ENCODE results near the gene CHN2.

The CHN2 gene

DNA sequence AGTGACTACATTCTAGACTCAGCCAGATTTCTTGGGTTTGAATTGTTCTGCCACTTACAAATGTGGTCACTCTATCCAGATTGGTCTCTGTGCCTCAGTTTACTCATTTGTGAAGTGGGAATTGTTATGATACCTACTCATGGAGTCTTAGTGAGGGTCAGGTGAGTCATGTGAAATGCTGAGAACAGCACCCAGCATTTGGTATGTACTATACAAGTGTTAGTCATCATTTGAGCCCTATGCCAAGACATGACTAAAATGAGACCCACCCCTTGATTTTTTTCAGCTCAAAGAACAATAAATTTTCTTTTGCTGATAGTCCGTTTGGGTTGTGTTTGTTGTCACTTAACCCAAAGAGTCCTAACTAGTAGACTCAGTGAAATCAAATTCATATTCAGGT lies 92.8 kb downstream of the CHN2 start:
- no peak for DNase-seq

DNA sequence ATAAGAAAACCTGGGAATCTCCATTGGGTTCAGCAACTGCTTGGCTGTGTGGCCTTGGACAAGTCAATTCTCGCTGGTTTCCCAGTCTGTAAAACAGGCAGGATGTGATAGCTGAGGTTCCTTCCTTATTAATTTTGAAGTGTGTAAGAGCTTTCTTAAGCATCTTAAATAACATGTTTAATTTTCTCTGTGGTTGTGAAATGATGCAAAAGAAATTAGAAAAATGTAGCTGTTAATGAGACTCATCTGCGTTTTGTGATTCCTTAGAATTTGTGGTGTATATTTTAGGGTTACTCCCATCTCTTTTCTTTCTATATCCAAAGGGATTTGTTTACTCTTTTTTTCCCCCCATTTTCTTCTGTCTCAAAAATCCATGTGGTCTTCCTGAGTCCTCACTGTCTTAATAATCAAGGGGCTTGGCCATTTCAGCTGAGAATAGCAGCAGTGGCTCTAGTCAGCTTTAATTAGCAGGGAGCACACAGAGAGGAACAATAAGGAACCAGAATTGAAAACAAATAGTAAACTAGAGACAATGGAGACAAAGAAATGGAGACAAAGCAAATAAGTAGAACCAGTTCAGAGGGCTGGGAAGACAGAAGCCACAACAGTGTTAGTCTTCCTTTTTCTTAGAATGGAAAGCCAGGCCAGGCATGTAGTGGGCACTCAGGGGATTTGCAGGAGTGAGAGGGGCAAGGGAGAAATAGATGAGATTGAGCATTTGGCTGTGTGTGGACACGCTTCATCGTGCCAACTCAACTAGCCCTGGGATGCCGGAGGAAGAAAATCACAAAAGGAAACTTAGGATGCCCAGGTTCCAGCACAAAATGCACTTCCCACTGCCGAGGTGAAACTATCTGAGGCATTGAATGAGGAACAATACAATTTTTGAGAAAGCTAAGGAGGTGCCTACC lies 93.9 kb downstream of the CHN2 start:
- no peak for DNase-seq

DNA sequence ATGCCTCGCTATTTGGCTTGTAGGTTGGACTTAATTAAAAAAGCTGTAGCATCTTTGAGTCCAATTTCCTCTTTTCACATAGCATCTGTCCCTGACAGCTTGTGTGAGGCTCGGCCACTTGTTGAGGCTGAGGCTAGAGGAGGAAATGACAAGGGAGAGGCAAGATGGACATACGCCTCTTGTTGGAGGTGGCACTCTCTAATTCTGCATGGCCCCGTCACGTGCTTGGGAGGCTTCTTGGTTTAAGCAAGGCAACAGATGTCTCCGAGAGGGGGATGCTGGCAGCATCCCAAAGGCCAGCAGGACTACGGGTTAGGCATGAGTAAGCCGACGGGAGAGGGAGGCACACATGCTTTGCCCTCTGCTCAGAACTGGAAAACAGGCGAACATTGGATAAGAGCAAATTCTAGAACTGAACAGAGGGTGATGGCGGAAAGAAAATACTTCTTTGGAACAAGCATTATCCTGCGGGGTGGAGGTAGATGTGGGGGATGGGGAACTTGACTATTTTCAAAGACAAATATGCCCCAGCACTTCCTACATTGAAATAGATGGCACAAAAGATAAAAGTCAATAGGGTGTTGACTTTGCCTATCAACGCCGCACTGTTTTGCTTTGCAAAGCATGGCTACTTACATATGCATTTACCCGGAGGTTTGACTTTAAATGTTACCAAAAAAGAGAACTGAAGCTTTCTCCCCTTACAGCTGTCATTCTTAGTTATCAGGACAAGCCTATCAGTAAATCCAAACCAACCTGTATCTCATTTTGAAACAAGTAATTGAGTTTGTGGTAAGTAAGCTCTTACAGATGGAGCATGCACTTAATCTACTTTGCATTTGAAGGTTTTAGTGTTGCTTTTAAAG lies 94.8 kb downstream of the CHN2 start:
- peak; percentile 67 for DNase-seq

DNA sequence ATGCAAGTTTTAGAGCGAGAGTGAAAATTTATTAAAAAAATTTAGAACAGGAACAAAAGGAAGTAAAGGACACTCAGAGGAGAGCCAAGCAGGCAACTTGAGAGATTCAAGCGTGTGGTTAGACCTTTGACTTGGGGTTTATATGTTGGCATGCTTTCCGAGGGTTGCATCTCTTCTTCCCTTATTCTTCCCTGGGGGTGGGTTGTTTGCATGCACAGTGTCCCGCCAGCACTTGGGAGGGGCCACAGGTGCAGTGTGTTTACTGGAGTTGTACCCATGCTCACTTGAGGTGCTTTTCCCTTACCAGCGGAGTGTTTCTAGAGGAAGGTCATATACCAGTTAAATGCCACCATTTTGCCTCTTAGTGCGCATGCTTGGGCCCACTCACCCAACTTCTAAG lies 96.3 kb downstream of the CHN2 start:
- DNase-seq: no peak

DNA sequence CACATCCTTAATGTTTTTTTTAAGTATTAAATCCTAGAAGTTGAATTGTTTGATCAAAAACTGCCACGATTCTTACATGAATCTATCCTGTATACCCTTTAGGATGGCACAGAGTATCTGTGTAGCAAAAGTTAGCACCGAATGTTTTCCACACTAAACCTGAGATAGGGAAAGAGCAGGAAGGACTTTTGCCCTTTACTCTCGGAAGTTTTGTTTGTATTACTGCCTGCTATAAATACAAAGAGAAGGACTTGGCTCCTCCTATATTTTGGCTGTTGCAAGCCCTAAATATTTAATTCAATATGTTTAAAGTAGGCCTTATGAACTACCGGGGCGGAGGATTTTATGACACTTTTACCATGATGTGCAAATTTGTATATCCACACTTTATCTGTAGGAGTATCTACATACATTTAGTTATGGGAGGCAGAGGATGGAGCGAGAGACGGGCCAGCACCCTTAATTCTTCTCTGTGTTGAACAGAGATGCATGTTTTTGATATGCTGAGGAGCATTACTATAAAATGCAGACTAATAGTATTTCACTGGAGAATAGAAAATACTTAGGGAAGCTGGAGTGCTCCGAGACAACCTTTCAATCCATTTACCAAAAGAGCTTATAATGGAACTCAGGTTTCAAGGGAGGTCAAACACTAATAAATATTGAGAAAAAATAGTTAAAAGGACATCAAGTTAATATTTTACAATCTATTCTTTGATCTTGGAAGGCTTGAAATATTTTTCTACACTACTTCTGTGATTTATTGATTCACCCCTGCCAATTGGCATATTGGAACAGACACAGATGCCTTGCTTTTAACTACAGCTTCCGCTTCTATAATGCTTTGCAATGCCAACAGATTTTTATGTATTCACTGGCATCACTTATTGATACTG lies 97.4 kb downstream of the CHN2 start:
- no peak for DNase-seq

DNA sequence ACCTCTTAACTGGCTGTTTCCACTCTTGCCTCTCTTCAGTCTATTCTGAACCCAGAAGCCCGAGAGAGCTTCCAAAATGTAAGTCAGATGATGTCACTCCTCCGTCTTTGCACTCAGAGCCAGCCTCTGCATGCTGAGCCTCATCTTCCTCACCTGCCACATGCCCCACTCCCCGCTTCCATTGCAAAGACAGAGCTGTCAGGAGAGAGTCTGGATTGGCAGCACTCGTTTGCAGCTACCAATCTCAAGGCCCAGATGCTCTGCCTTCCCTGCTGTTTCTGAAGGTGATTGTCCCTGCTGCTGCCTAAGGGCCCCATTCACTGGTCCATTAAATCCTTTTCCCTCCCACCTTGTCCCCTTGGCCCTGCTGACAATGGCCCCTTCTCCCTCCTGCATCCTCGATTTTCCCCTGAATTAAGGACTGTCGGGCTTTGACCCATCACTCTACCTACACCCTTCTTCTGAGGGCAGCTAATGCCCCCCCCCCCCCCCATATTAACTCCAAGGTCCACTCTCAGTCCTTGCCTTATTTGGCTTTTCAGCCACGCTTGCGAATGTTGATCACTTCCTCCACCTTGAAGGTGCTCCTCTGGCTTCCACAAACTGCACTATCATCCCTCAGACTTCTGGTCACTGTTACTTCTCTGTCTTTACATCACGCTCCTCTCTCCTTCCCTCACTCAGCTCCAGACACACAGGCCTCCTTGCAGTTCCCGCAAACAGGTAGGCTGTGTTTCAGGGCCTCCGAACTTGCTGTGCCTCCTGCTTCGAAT lies 98.5 kb downstream of the CHN2 start:
- DNase-seq: no peak

DNA sequence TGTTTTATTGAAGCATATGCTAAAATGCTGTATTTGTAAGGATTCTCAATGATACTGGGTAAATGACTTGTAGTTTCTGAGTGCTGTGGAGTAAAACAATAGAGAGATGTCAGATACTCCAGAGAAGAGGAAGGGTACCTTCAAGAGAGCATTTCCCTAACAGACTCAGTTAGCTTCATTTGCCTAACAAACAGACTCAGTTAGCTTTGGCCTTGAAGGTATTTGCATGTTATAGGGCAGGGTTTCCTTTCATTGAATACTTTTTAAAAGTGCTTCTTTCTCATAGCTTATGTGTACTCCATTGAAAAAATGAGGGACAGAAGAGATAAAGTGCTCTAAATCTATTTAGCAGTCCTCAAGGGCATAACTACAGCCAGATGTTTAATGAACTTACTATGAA lies 101.8 kb downstream of the CHN2 start:
- no peak for DNase-seq

DNA sequence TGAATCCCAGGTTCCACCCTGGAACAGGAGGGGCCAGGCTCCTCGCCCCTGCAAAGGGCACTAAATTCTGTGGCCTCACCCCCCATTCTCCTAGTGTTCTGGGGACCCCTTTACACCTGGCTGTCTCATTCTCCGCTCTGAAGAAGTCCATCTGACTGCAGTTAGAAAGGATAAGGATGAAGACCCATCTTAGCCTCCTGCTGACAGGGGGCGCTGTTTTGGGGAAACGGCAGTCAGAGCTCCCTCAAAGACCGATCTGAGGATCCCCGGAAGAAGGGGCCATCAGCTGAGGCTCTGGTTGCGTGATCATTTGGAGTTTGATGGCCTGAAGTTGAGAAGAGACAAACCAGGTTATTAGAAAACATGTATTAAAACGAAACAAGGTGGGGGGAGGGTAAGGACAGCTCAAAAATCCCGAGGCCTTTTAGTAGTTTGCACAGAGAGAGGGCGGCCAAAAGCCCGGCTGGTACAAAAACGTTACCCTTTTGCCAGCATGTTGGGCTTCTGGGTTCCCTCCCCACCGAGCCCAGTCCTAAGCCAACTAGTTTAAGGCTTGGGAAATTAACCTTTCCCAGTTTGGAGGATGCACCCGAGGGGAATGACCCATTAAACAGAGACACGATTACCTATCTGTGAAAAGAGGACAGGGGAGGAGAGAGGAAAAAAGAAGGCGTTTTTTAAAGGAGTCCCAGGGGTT lies 102.8 kb downstream of the CHN2 start:
- no peak for DNase-seq

DNA sequence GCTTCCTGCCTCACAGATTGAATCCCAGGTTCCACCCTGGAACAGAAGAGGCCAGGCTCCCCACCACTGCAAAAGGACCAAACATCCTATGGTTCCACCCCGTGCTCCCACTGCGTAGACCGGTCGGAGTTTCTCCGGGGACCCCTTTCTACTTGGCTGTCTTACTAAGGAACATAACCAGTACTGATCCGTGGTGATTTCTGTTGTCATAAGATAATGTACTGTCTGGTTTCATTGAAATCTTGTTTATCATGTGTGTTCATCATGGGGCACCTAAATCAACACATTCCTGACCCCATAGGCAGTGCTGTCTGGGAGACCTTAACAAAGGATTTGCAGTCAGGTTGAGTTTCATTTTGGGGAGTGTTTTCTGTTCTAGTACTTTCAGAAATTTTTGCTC lies 104.5 kb downstream of the CHN2 start:
- no peak for DNase-seq

DNA sequence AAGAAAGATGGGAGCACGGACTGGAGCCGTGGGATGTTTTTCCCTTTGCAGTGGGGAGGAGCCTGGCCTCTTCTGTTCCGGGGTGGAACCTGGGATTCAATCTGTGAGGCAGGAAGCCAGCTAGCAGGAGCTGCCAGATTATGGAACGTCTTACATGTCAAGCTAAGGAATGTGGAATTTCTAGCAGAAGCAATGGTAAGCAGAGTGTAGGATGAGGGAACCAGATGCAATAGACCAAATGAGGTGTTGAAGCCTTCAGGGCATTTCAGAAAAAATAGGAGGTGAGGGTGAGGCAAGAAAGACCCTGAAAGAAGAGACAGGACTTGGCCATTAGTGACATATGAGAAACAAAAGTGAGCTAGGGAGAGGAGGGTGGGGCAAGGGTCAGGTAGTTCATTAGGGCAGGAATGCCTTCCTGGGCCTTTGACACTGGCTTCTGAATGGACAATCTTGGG lies 105.5 kb downstream of the CHN2 start:
- DNase-seq: no peak

DNA sequence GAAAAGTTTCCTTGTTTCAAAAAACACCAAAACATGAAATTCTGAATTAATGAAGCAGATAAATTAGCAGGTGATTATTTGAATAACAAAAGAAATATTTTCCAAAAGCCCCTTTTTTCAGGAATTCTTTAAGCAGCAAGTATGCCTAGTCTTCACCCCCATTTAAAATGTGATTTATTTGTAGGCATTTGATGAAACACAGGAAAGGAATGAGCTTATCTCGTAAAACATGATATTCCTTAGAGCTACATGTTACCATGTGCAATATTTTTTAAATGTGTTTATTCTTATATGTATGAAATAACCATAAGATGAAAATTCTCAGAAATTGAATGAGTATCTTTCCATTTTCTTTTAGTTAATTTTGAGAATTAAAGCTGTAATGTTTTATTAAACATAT lies 106.1 kb downstream of the CHN2 start:
- no peak for DNase-seq

DNA sequence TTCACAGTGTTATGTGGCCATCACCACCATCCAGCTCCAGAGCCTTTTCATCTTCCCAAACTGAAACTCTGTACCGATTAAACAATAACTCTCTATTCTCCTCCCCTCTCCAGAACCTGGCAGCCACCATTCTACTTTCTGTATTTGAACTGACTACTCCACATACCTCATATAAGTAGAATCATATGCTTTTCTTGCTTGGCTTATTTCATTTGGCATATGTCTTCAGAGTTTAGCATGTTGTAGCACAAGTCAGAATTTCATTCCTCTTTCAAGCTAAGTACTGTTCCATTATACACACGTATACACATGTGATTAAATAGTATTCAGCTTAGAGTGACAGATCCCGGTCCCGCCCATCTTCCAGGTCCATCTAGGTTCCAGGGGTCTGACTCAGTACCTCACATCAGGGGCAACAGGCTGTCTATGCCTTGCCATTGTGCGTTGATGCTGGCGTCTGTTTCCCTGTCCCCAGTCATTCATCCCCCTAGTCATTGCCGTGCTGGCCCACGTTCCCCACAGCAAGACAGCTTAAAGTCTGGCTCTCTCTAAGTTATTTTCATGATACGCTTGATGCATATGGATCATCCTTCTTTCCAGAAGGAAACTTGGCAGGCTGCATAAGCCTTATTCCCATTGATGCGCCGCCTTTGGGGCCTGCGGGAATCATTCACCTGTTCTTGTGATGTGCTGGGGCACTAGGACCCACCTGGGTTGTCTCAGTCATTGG lies 108.3 kb downstream of the CHN2 start:
- DNase-seq: no peak

DNA sequence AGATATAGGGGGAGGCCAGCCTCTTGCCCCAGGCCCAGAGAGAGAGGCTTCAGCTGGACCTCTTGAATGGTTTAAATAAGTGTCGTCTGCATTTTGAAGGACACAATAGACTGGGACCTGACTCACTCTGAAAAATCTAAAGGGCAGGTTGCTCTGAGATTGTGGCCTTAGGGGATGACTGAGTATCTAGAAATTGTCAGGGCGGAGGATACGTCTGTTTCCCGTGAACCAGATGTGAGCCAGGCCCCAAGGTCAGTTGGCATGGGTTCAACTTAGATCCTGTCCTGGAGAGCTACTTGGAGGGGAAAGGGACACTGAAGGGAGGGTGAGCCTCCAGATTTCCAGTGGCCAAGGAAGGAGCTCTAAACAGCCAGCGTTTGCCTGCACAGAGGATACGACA lies 110.2 kb downstream of the CHN2 start:
- DNase-seq: no peak

DNA sequence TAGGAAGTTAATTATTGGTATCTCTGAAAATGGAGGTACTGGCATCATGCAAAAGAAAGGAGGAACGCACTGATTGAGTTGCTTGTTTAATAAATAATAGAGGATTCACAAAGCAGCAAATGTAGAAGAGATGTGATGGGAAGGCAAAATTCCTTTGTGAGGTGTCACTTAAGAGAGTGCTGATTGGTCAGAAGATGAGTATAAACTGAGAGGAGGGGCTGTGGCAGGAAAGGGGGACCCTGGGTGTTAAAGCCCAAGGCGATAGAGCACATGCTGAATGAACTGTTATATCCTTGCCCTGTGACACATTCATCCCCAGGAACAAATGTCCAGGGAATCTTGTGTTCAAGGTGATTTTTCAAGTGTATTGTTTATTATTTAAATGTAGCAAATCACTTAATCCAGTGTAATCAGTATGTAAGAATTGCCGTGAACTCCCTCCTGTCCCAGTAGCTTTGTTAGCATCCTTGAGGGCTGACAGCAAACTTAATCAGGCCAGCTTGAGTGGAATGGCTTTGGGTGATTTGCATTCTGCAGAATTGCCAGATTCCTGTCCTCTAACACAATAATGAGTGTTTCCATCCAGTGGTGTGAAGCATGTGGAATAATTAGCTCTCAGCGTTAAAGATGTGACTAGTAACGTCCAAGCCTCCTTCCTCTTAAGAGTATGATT lies 111.9 kb downstream of the CHN2 start:
- DNase-seq: no peak

DNA sequence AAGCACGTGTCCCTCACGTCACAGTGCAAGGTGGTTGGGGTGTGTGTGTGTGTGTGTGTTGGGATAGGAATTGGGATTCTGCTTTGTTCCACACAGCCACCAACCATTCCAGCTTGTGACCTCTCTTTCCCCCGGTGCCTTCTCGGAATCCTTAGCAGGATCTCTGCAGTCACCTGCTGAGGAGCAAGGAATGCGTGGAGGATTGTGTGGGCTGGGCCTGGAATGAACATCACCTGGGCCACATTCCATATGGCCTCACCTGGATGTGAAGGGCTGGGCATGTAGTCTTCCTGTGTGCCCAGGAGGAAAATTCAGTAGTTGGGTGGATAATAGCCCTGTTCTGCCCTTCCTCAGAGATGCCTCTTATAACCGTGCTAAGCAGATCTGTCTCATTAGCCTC lies 113.8 kb downstream of the CHN2 start:
- DNase-seq: no peak

DNA sequence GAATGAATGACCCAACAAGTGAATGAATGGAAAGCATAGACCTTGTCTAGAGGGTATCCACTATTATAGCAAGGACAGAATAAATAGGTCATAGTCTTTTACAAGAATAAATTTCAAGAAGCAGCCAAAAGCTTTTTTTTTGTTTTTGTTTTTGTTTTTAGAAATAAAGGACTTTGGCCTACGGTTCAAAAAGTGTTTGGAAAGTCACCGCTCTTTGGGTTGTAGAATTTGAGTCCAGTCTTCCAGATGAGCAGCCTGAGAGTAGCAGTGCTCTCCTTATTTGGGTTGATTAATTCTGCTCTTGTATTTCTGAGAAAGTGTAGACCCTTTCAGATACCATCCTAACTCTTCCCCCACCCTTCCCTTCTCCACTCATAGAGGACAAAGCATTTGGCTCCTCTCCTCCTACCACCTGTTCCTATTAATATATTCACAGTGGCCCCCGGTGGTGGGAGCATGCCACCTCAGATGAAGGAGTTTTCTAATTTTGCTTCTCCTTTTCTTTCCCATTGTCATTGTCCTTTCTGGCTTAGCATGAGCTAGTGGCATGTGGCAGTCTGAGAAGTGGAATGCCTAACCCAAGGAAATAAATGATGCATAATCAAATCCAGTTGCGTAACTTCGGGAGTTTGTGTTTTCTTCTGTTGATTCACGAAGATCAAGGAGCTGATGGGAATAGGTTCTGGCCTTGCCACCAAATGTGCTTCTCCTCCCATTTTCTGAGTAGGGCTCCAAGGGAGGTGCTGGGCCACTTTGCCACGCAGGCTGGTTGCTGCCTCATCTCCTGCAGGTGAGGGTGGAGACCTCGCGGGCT lies 114.7 kb downstream of the CHN2 start:
- DNase-seq: no peak

DNA sequence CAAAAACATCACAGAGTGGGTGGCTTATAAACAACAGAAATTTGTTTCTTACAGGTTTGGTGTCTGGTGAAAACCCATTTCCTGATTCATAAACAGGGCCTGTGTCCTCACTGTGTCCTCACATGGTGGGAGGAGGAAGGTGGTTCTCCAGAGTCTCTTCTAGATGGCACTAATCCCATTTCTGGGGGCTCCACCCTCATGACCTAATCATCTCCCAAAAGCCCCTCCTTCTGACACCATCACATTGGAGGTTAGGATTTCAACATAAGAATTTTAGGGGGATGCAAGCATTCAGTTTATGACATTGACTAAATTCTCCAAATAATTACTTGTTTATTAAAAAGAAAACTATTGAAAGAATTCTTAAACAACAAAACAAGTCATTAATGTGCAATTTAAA lies 116.0 kb downstream of the CHN2 start:
- no peak for DNase-seq

DNA sequence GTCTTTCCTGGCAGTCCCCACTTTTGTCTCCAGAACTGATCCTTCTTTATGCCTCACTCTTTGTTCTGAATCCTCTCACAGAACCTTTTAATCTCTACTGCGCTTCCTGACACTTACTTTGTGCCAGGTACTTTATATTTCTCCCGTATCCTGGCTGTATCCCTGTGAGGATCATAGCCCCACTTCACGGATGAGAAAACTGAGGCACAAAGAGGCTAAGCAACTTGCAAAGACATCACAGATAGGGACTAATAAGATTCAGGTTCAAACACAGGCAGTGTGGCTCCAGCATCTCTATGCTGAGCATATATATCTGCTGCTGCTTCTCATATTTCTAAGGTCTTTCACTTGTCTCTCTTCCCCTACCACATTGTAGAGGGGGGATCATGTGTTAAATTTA lies 116.7 kb downstream of the CHN2 start:
- DNase-seq: no peak

DNA sequence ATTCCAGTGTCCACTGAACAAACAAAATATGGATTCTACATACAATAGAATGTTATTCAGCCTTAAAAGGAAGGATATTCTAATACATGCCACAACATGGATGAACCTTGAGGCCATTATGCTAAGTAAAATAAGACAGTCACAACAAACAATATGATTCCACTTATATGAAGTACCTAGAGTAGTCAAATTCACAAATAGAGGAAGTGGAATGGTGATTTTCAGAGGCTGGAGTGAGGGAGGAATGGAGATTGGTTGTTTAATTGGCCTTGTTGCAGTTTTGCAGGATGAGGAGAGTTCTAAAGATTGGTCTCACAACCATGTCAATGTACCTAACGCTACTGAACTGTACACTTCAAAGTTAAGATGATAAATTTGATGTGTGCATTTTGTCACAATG lies 119.6 kb downstream of the CHN2 start:
- no peak for DNase-seq

Measured in left hindlimb (tissue), 1 donor.